Measurements from ENCODE around the gene SLC2A13. TPM values are rescaled to one million over a fixed set of nuclear protein-coding genes. Genes with fewer than 3 reads are reported as not detected.
A peak's percentile ranks its signal among the peaks of the same experiment; 100 is the strongest.

The SLC2A13 gene
- total and polyA plus RNA-seq, 2 experiments from 2014 or later = 10.4 to 13.8 TPM

DNA sequence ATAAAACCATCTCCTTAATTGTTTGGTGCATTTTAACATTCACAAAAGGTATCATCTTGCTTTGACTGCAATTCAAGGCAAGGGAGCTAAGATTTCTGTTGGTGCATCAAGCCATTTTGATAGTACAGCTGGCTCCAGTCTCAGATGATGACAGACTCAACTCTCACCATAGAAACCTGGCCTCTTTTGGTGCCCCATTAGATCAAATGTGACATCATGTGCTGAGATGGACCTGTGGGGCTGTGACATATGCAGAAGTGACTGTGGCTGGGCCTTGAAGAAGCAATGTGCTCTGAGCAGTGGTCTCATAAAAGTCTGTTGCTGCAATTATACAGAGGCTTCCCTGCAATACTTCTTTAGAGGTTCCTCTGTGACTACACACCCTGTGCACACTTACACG is 88.4 kb downstream of the SLC2A13 start:
- Histone ChIP-seq H3K36me3 (no peaks in the 10 kb centered on the region), H3K4me3 (no peak overlapping the region), H3K9me3 (ENCODE audit: low read depth) (no peaks in the 10 kb centered on the region), H3K27me3 (no peaks in the 10 kb centered on the region), H3K27ac (peak overlapping the region; percentile 0), H3K4me1 (ENCODE audit: low read depth) (peaks cover 14% of the 10 kb centered on the region)
- DNase-seq (ENCODE audit: low read depth in 1 of 2, low spot score in 1 of 2) = no peak
- TF ChIP-seq CTCF (IDR thresholded peaks at IDR 0.05; ENCODE audit: low read depth, low read length) = no peak

GRCh38 chr12:40016980-40017379 is 88.9 kb downstream of the SLC2A13 start:
- peak in 1 of 2 donors; percentile 79 for DNase-seq (ENCODE audit: low read depth in 1 of 2, low spot score in 1 of 2)
- Histone ChIP-seq H3K9me3 (ENCODE audit: low read depth) (no peaks in the 10 kb centered on the region), H3K27me3 (no peaks in the 10 kb centered on the region), H3K4me3 (no peak overlapping the region), H3K36me3 (no peaks in the 10 kb centered on the region), H3K4me1 (ENCODE audit: low read depth) (peaks cover 15% of the 10 kb centered on the region), H3K27ac (peak overlapping the region; percentile 0)
- TF ChIP-seq CTCF (IDR thresholded peaks at IDR 0.05; ENCODE audit: low read depth, low read length) = no peak

- H3K27ac ChIP-seq = no peak overlapping the region
- no peaks in the 10 kb centered on the region for H3K27me3 ChIP-seq
- no peaks in the 10 kb centered on the region for H3K9me3 ChIP-seq (ENCODE audit: low read depth)
- no peak overlapping the region for H3K4me3 ChIP-seq
- no peak for TF ChIP-seq CTCF (IDR thresholded peaks at IDR 0.05; ENCODE audit: low read depth, low read length)
- peaks cover 23% of the 10 kb centered on the region for H3K4me1 ChIP-seq (ENCODE audit: low read depth)
- no peak for DNase-seq (ENCODE audit: low read depth in 1 of 2, low spot score in 1 of 2)
- no peaks in the 10 kb centered on the region for H3K36me3 ChIP-seq
These were observed 90.0 kb downstream of the SLC2A13 start for GRCh38 chr12:40015881-40016280.

GRCh38 chr12:40015345-40015744 is 90.5 kb downstream of the SLC2A13 start:
- Histone ChIP-seq H3K9me3 (ENCODE audit: low read depth) (no peaks in the 10 kb centered on the region), H3K27ac (no peak overlapping the region), H3K4me3 (no peak overlapping the region), H3K27me3 (no peaks in the 10 kb centered on the region), H3K4me1 (ENCODE audit: low read depth) (peaks cover 23% of the 10 kb centered on the region), H3K36me3 (no peaks in the 10 kb centered on the region)
- no peak for DNase-seq (ENCODE audit: low read depth in 1 of 2, low spot score in 1 of 2)
- TF ChIP-seq CTCF (IDR thresholded peaks at IDR 0.05; ENCODE audit: low read depth, low read length) = no peak

DNA sequence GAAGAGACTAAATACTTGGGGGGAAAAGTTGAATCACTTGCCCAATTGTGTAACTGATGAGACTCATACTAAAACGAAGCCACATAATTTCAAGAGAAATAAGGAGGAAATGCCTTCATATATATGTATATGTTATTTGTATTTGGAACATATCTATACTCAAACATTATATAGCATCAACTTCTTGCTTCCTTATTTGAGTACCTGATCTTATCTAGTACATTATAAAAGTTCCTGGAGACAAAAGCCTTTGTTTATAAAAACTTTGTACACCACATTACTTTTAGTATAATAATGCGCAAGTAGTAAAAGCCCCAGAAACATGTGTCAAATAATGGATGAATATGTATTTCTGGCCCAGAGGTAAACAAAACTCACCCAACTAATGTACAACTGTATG is 92.0 kb downstream of the SLC2A13 start:
- Histone ChIP-seq H3K4me1 (ENCODE audit: low read depth) (peaks cover 23% of the 10 kb centered on the region), H3K27ac (no peak overlapping the region), H3K9me3 (ENCODE audit: low read depth) (no peaks in the 10 kb centered on the region), H3K4me3 (no peak overlapping the region), H3K27me3 (no peaks in the 10 kb centered on the region), H3K36me3 (no peaks in the 10 kb centered on the region)
- no peak for TF ChIP-seq CTCF (IDR thresholded peaks at IDR 0.05; ENCODE audit: low read depth, low read length)
- no peak for DNase-seq (ENCODE audit: low read depth in 1 of 2, low spot score in 1 of 2)

DNA sequence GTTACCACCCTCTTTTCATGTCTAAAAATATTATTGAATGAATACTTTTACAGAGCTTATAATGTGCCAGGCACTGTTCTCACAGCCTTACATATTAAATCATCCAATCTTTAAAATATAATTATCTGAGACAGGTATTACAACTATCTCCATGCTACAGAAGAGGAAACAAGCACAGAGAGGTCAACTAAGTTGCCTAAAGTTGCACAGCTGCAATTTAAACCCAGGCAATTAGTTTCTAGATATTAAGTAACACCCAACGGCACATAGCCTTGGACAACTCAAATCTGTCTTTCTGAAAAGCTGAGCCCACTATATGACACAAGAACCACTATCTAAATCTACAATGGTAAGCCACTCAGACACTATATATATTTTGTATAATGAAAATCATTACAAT is 92.6 kb downstream of the SLC2A13 start:
- Histone ChIP-seq H3K27me3 (no peaks in the 10 kb centered on the region), H3K4me3 (no peak overlapping the region), H3K36me3 (no peaks in the 10 kb centered on the region), H3K4me1 (ENCODE audit: low read depth) (peaks cover 23% of the 10 kb centered on the region), H3K9me3 (ENCODE audit: low read depth) (no peaks in the 10 kb centered on the region), H3K27ac (no peak overlapping the region)
- DNase-seq (ENCODE audit: low read depth in 1 of 2, low spot score in 1 of 2) = no peak
- TF ChIP-seq CTCF (IDR thresholded peaks at IDR 0.05; ENCODE audit: low read depth, low read length) = no peak
